LNCaP clone FGC (cell line): ENCODE results near the gene VANGL1.

Experiments used
- DNase-seq: peaks from one replicate; pipeline ENCODE4 v3.0.0-alpha.2; 2011; ENCODE audit warnings: low read depth
- H3K4me3 ChIP-seq: 2 replicates; pipeline ENCODE4 v1.5.1; 2011; ENCODE audit warnings: mild to moderate bottlenecking, low read depth, low read length, control low read depth
- CTCF ChIP-seq: IDR thresholded peaks from 2 replicates; pipeline ENCODE4 v1.5.1; 2012; ENCODE audit warnings: mild to moderate bottlenecking; ENCODE audit not compliant: control insufficient read depth, insufficient read depth; ENCODE audit errors: extremely low read depth

VANGL1 gene

DNA sequence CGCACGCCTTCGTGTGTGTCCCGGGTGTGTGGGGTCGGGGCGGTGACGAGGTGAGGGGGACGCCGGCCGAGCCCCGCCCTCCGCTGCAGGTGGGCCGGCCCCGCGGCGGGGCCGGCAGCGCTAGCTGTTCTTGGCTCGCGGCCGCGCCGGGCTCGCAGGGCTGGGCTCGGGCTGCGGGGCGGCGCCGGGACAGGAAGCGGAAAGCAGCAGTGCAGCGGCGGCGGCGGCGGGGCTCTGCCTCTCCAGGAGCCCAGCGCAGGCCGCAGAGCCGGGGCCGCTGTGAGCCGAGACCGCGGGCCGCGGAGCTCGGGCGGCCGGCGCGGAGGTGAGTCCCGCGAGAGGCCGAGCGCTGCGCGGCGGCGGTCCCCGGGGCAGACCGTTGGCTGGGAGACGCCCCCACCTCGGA lies at the start of gene VANGL1:
Gene VANGL1, plus strand, starts transcription at position 209 of the 406 bp plus-strand sequence. CDS start 9,444 bp downstream, outside the sequence.
- no peak for DNase-seq
- no peak for TF ChIP-seq CTCF
- peak within 1 kb of the TSS; percentile 89 for H3K4me3 ChIP-seq

DNA sequence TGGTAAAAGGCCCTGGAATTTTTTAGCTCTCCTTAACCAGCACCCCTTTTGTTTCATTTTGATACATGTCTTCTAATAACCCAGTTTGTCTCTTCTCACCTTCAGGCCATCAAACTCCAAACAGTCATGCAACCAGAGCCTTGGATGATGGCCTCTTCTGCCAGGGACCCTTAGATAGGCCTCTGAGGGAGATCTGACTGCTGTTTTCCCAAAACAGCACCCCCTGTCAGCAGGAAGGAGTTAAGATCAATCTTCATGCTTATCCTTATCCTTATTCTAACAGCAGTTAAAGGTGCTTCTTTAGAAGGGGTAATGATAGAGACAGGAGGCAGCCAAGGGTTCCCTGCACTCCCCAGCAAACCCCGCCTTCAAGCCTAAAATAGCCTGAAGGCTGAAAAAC lies 49.5 kb upstream of the VANGL1 start:
- no peak overlapping the region for H3K4me3 ChIP-seq
- DNase-seq = no peak
- TF ChIP-seq CTCF = no peak

GRCh38 chr1:115593365-115594259 lies 48.2 kb upstream of the VANGL1 start:
- no peak overlapping the region for H3K4me3 ChIP-seq
- TF ChIP-seq CTCF = no peak
- no peak for DNase-seq

DNA sequence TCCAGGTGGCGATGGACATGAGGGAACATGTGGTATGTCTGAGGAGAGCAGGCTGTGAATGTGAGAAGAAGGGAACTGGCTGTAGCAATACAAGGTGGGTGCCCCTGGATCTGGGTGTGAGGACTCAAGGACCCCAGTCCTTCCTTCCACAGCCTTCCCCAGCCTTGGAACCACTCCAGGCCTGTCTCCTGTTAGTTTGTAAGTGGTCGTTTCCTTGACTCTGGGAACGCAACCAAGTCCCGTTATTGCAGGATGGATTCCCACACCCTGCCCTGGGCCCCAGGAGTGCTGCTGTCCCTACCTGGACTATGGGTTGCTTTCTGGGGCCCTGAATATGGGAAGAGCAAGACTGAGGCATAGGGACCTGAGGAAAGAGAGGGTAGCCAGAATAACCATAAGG lies 47.2 kb upstream of the VANGL1 start:
- no peak for TF ChIP-seq CTCF
- no peak overlapping the region for H3K4me3 ChIP-seq
- no peak for DNase-seq

DNA sequence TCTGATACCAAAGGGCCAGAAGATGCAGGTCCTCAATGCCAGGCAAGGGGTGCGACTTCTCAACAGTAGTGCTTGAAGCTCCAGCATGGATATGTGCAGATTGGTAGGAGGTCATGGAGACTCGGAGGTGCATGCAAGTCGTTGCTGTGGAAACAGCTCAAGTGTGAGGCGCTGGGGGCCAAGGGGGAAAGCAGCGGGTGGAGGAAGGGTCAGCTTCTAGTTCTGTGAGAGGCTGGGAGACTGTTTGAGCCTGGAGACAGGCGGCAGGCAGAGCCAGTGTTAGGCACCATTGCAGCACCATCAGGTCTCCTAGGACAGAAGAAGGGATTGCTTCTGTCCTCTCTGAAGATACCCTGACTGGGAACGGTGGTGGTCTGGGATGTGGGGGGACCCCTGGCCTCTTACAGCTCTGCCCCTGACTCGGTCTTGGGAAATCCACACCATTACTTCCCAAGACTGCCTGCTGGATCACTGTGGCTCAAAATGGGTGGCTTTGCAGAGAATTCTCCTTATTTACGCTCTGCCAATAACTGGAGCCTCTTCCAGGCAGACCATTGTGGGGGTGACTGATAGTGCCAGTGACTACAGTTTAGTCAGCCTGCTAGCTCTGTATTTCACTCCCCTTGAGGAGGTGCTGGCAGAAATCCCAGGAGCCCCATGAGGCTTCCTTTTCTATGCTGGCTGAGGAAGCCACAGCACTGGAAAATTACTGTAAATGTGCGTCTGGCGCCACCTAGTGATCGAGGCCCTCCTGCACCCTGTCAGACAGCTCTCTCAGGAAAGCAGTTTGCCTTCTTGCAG lies 46.3 kb upstream of the VANGL1 start:
- peak; percentile 98 for TF ChIP-seq CTCF
- H3K4me3 ChIP-seq = no peak overlapping the region
- DNase-seq = peak; percentile 41

DNA sequence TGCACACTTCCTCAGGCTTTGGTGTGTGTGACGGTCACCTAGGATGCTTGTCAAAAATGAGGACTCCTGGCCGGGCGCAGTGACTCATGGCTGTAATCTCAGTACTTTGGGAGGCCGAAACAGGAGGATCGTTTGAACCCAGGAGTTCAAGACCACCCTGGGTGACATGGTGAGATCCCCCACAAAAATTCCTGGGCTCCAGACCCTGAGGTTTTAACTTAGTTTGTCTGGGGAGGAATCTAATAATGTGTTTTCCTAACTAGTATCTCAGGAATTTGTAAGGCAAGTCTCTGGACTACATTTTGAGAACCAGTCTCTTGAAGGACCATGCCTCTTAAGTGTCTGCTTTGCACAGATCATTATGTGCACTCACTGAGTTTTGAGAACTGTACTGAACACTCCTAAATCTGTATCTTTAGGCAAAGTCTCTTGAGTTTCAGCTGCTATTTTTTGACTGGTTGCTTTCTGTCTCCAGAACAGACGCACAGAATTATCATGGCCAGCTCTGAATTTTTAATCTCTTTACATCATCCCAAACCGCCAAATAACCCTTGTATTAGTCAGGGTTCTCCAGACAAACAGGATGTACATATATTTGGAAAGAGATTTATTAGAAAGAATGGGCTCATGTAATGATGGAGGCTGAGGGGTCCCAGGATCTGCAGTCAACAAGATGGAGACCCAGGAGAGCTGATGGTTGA lies 45.5 kb upstream of the VANGL1 start:
- no peak overlapping the region for H3K4me3 ChIP-seq
- DNase-seq = no peak
- no peak for TF ChIP-seq CTCF
